ENCODE results near the gene COL4A2.

The COL4A2 gene

GRCh38 chr13:110490009-110490770 lies 183.1 kb downstream of the COL4A2 start:
- CTCF ChIA-PET: no interaction called here
- DNase-seq (ENCODE audit: extremely low spot score): no peak

GRCh38 chr13:110491869-110492678 lies 185.0 kb downstream of the COL4A2 start:
- ChIA-PET POLR2A (no interaction called here), CTCF (no interaction called here)
- TF ChIP-seq SP1 (IDR thresholded peaks at IDR 0.05) (no peak), FOXM1 (IDR thresholded peaks at IDR 0.05; ENCODE audit: borderline replicate concordance) (no peak), FOXK2 (IDR thresholded peaks at IDR 0.05) (no peak), NFRKB (IDR thresholded peaks at IDR 0.05) (no peak), TARDBP (IDR thresholded peaks at IDR 0.05) (no peak), FOXA1 (IDR thresholded peaks at IDR 0.05) (no peak), CTBP1 (IDR thresholded peaks at IDR 0.05; ENCODE audit: borderline replicate concordance) (no peak), ZNF384 (IDR thresholded peaks at IDR 0.05) (no peak), ARNT (IDR thresholded peaks at IDR 0.05) (no peak), PKNOX1 (IDR thresholded peaks at IDR 0.05) (no peak), BHLHE40 (IDR thresholded peaks at IDR 0.05; ENCODE audit: borderline replicate concordance) (no peak), SUZ12 (IDR thresholded peaks at IDR 0.05) (no peak), ELF4 (IDR thresholded peaks at IDR 0.05) (no peak), L3MBTL2 (conservative IDR thresholded peaks at IDR 0.05) (no peak), HDGF (IDR thresholded peaks at IDR 0.05; ENCODE audit: borderline replicate concordance) (no peak), LEF1 (IDR thresholded peaks at IDR 0.05; ENCODE audit: borderline replicate concordance) (no peak)
- DNase-seq (ENCODE audit: extremely low spot score): no peak

More at GRCh38 chr13:110490009-110490770, 183.1 kb downstream of the COL4A2 start:
- no peak for TF ChIP-seq SUZ12 (IDR thresholded peaks at IDR 0.05)
- POLR2A ChIA-PET: no interaction called here

GRCh38 chr13:110492679-110493593 lies 185.9 kb downstream of the COL4A2 start:
- DNase-seq (ENCODE audit: extremely low spot score): no peak
- POLR2A ChIA-PET: no interaction called here
- CTCF ChIA-PET: no interaction called here
- TF ChIP-seq PKNOX1 (IDR thresholded peaks at IDR 0.05): no peak
- TF ChIP-seq ELF4 (IDR thresholded peaks at IDR 0.05): no peak
- TF ChIP-seq FOXM1 (IDR thresholded peaks at IDR 0.05; ENCODE audit: borderline replicate concordance): no peak
- TF ChIP-seq ARNT (IDR thresholded peaks at IDR 0.05): no peak
- TF ChIP-seq BHLHE40 (IDR thresholded peaks at IDR 0.05; ENCODE audit: borderline replicate concordance): no peak
- no peak for TF ChIP-seq LEF1 (IDR thresholded peaks at IDR 0.05; ENCODE audit: borderline replicate concordance)
- no peak for TF ChIP-seq HDGF (IDR thresholded peaks at IDR 0.05; ENCODE audit: borderline replicate concordance)
- TF ChIP-seq FOXK2 (IDR thresholded peaks at IDR 0.05): no peak
- TF ChIP-seq NFRKB (IDR thresholded peaks at IDR 0.05): no peak
- TF ChIP-seq L3MBTL2 (conservative IDR thresholded peaks at IDR 0.05): no peak
- TF ChIP-seq TARDBP (IDR thresholded peaks at IDR 0.05): no peak
- no peak for TF ChIP-seq SP1 (IDR thresholded peaks at IDR 0.05)
- TF ChIP-seq ZNF384 (IDR thresholded peaks at IDR 0.05): no peak
- no peak for TF ChIP-seq CTBP1 (IDR thresholded peaks at IDR 0.05; ENCODE audit: borderline replicate concordance)
- TF ChIP-seq SUZ12 (IDR thresholded peaks at IDR 0.05): no peak

- DNase-seq (ENCODE audit: extremely low spot score): no peak
- ChIA-PET POLR2A (no interaction called here), CTCF (no interaction called here)
- no peak for TF ChIP-seq SUZ12 (IDR thresholded peaks at IDR 0.05)
- no peak for TF ChIP-seq FOXA1 (IDR thresholded peaks at IDR 0.05)
- TF ChIP-seq FOXK2 (IDR thresholded peaks at IDR 0.05): no peak
- no peak for TF ChIP-seq ELF4 (IDR thresholded peaks at IDR 0.05)
- TF ChIP-seq LEF1 (IDR thresholded peaks at IDR 0.05; ENCODE audit: borderline replicate concordance): no peak
- TF ChIP-seq FOXM1 (IDR thresholded peaks at IDR 0.05; ENCODE audit: borderline replicate concordance): no peak
- TF ChIP-seq ZNF384 (IDR thresholded peaks at IDR 0.05): no peak
- no peak for TF ChIP-seq CTBP1 (IDR thresholded peaks at IDR 0.05; ENCODE audit: borderline replicate concordance)
- no peak for TF ChIP-seq TARDBP (IDR thresholded peaks at IDR 0.05)
These were observed 186.5 kb downstream of the COL4A2 start for GRCh38 chr13:110493613-110494012.

GRCh38 chr13:110495376-110495775 lies 188.3 kb downstream of the COL4A2 start:
- ChIA-PET CTCF (no interaction called here), POLR2A (no interaction called here)
- DNase-seq (ENCODE audit: extremely low spot score): no peak
- TF ChIP-seq HDGF (IDR thresholded peaks at IDR 0.05; ENCODE audit: borderline replicate concordance) (no peak), BHLHE40 (IDR thresholded peaks at IDR 0.05; ENCODE audit: borderline replicate concordance) (no peak), L3MBTL2 (conservative IDR thresholded peaks at IDR 0.05) (no peak), PKNOX1 (IDR thresholded peaks at IDR 0.05) (no peak), ZNF384 (IDR thresholded peaks at IDR 0.05) (no peak), CTBP1 (IDR thresholded peaks at IDR 0.05; ENCODE audit: borderline replicate concordance) (no peak), SP1 (IDR thresholded peaks at IDR 0.05) (no peak), LEF1 (IDR thresholded peaks at IDR 0.05; ENCODE audit: borderline replicate concordance) (no peak), ELF4 (IDR thresholded peaks at IDR 0.05) (no peak), FOXA1 (IDR thresholded peaks at IDR 0.05) (no peak), FOXK2 (IDR thresholded peaks at IDR 0.05) (no peak), SUZ12 (IDR thresholded peaks at IDR 0.05) (no peak)
